ENCODE results near the gene MGAT3.

DNA sequence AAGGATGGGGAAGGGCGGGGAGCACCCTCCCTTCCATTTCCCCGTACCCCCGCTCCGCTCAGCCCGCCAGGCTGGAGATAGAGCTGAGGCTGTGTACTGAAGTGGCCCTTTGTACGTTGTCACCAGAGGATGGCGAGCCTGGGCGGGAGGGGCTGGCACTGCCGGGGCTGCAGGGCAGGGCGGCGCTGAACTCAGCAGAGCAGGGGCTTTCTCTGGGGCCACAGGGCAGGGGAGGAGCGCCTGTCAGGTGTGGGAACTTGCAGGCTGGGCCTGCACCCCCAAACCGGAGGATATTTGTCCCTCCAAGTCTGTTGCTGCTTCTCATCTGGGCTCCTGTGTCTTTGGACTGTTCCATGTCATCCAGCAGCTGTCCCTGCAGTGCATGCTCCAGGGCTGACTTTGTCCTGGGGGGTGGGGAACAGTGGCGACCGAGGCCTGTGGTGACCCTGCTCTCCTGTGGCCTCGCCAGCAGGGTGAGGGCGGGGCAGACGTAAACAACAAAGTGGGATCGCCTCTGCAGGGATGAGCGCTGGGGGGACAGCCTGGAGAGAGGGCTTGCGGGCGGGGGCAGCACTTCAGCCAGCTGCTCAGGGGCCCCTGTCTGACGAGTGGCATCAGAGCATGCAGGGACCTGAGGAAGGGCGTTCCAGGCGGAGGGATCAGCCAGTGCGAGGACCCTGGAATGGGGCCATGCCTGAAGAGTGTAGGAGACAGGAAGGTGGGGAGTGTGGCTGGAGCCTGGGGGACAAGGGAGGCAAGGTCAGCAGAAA is 13.1 kb downstream of the MGAT3 start:
- TF ChIP-seq POLR2A (IDR thresholded peaks at IDR 0.05; ENCODE audit: low read depth, low read length) (no peak), MYC (IDR thresholded peaks at IDR 0.05; ENCODE audit: low read depth, low read length) (no peak), EZH2 (IDR thresholded peaks at IDR 0.05; ENCODE audit: borderline replicate concordance, low read depth, low read length, severe bottlenecking) (no peak), POLR2AphosphoS5 (IDR thresholded peaks at IDR 0.05; ENCODE audit: insufficient read depth, low read depth, low read length) (no peak), GATA2 (IDR thresholded peaks at IDR 0.05; ENCODE audit: insufficient read depth, insufficient read length, low read depth, low read length) (no peak), JUN (IDR thresholded peaks at IDR 0.05; ENCODE audit: borderline replicate concordance, insufficient read depth, insufficient read length, low read depth) (no peak)
- TF ChIP-seq, protein P1, sequence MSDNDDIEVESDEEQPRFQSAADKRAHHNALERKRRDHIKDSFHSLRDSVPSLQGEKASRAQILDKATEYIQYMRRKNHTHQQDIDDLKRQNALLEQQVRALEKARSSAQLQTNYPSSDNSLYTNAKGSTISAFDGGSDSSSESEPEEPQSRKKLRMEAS (IDR thresholded peaks at IDR 0.05; ENCODE audit: insufficient read depth, insufficient read length): no peak
- TF ChIP-seq, protein P2, sequence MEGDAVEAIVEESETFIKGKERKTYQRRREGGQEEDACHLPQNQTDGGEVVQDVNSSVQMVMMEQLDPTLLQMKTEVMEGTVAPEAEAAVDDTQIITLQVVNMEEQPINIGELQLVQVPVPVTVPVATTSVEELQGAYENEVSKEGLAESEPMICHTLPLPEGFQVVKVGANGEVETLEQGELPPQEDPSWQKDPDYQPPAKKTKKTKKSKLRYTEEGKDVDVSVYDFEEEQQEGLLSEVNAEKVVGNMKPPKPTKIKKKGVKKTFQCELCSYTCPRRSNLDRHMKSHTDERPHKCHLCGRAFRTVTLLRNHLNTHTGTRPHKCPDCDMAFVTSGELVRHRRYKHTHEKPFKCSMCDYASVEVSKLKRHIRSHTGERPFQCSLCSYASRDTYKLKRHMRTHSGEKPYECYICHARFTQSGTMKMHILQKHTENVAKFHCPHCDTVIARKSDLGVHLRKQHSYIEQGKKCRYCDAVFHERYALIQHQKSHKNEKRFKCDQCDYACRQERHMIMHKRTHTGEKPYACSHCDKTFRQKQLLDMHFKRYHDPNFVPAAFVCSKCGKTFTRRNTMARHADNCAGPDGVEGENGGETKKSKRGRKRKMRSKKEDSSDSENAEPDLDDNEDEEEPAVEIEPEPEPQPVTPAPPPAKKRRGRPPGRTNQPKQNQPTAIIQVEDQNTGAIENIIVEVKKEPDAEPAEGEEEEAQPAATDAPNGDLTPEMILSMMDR (IDR thresholded peaks at IDR 0.05; ENCODE audit: extremely low read depth in 1 of 2, insufficient read depth in 1 of 2, low read depth in 1 of 2, low read length in 2 of 2): no peak

All from endothelial cell of umbilical vein (primary cell).